K562 (cell line): Measurements from ENCODE around the gene PDCD1. TPM values are rescaled to one million over a fixed set of nuclear protein-coding genes. Genes with fewer than 3 reads are reported as not detected.
A peak's percentile ranks its signal among the peaks of the same experiment; 100 is the strongest.
"Not testable (repeated sequence)": the region's sequence is repeated elsewhere in the genome, so short reads cannot be mapped to it uniquely, and the experiment has no call there.

Source experiments
- ATAC-seq: fragments of 200-7000 bp; cut with Tn5 transposase; 3 replicates; pipeline ENCODE4 v1.9.1; 2020; ENCODE audit warnings: moderate library complexity
- BruUV-seq: library from RNA; stranded (reverse); fragments of 400-500 nt; replicated peaks from 2 replicates; lab custom pipeline; 2021; lab: Mats Ljungman, UMichigan
- CTCF ChIA-PET: fragments of 300-600 bp; formaldehyde crosslinking; extraction: SDS; loops from one replicate; lab custom pipeline; 2021; ENCODE audit warnings: low intra/inter-chr PET ratio; lab: Yijun Ruan, JAX
- POLR2A ChIA-PET: fragments of 300-600, 350-650 bp; sonication (Branson Sonifier 250); formaldehyde crosslinking; extraction: SDS; loops from one replicate; lab custom pipeline; 2021; ENCODE audit warnings: antibody characterized with exemption, inconsistent platforms; lab: Yijun Ruan, JAX
- DNase-seq, 4 experiments: peaks; one replicate each; pipeline versions ENCODE4 v3.0.0 to v3.0.0-alpha.2; 2011 to 2018; ENCODE audit warnings: low spot score in 3 of 4, mixed read lengths in 3 of 4; ENCODE audit errors: extremely low read depth in 1 of 4
- FAIRE-seq: peaks from 2 replicates; lab custom pipeline; 2011; peaks lifted over from hg19 to GRCh38; lab: Jason Lieb, UNC
- H2AFZ ChIP-seq: 2 replicates; pipeline ENCODE4 v1.6.0; 2011; ENCODE audit warnings: low read depth, low read length, control low read depth, inconsistent platforms
- H3K27ac ChIP-seq: fragments of 200-600 bp; 3 replicates; pipeline ENCODE4 v1.8.0; 2011; ENCODE audit warnings: low read depth, mild to moderate bottlenecking, control low read depth, inconsistent platforms, low read length, moderate library complexity, mixed read lengths; ENCODE audit errors: extremely low read depth
- H3K27me3 ChIP-seq, 2 experiments: fragments of 300-600 bp in 1 of 2; 2 replicates in 1 of 2; 3 replicates in 1 of 2; pipeline versions ENCODE4 v1.6.0 to v1.8.0; 2011; ENCODE audit warnings: inconsistent platforms in 2 of 2, low read length in 2 of 2, mild to moderate bottlenecking in 1 of 2, mixed read lengths in 1 of 2, moderate library complexity in 1 of 2; ENCODE audit not compliant: control insufficient read depth in 2 of 2, insufficient read depth in 2 of 2
- H3K36me3 ChIP-seq: fragments of 300-600 bp; 3 replicates; pipeline ENCODE4 v1.8.0; 2011; ENCODE audit warnings: mild to moderate bottlenecking, low read length, inconsistent platforms; ENCODE audit not compliant: control insufficient read depth, insufficient read depth
- H3K4me1 ChIP-seq, 2 experiments: fragments of 200-600 bp in 1 of 2; replicated peaks in 1 of 2; 2 replicates in 1 of 2; 3 replicates in 1 of 2; pipeline versions ENCODE4 v1.5.1 to v1.8.0; 2011; ENCODE audit warnings: inconsistent platforms in 2 of 2, low read length in 2 of 2, mild to moderate bottlenecking in 1 of 2, mixed read lengths in 1 of 2, moderate library complexity in 1 of 2; ENCODE audit not compliant: control insufficient read depth in 2 of 2, insufficient read depth in 2 of 2
- H3K4me2 ChIP-seq: 2 replicates; pipeline ENCODE4 v1.6.1; 2011; ENCODE audit warnings: low read length, control low read depth, inconsistent platforms, mixed read lengths; ENCODE audit not compliant: insufficient read depth
- H3K4me3 ChIP-seq: fragments of 200-600 bp; sonication (generic), shearing (Covaris generic); 2 replicates; pipeline ENCODE4 v1.5.1; 2016; ENCODE audit warnings: control low read depth, inconsistent platforms
- H3K79me2 ChIP-seq: fragments of 200-600 bp; 3 replicates; pipeline ENCODE4 v1.8.0; 2011; ENCODE audit warnings: low read length, inconsistent platforms; ENCODE audit not compliant: control insufficient read depth, insufficient read depth
- H3K9ac ChIP-seq, 2 experiments: 2 replicates each; pipeline versions ENCODE4 v1.6.0 to v1.6.1; 2011; ENCODE audit warnings: low read depth in 2 of 2, low read length in 2 of 2, control low read depth in 1 of 2, inconsistent platforms in 1 of 2, mild to moderate bottlenecking in 1 of 2, mixed read lengths in 1 of 2; ENCODE audit not compliant: insufficient read depth in 1 of 2
- H3K9me1 ChIP-seq: one replicate; pipeline ENCODE4 v1.6.0; 2011; ENCODE audit warnings: inconsistent platforms, mild to moderate bottlenecking, low read length, moderate library complexity; ENCODE audit not compliant: control insufficient read depth, insufficient read depth
- H3K9me3 ChIP-seq: replicated peaks from 2 replicates; pipeline ENCODE4 v1.5.1; 2011; ENCODE audit warnings: low read depth, low read length, inconsistent platforms; ENCODE audit not compliant: control insufficient read depth, insufficient read depth
- H4K20me1 ChIP-seq: replicated peaks from 2 replicates; pipeline ENCODE4 v1.6.1; 2011; ENCODE audit warnings: low read length, inconsistent platforms, mixed read lengths; ENCODE audit not compliant: control insufficient read depth, insufficient read depth
- ETV6 ChIP-seq, 3 experiments: fragments of 150-350 bp in 1 of 3; sonication (generic) in 1 of 3; formaldehyde crosslinking in 1 of 3; IDR thresholded peaks; 2 replicates each; pipeline versions ENCODE4 v1.6.1 to v1.8.0; 2014 to 2022; ENCODE audit warnings: borderline replicate concordance in 2 of 3, low read depth in 2 of 3, antibody characterized with exemption in 1 of 3, low read length in 1 of 3, mild to moderate bottlenecking in 1 of 3, missing genetic modification reagents in 1 of 3
- NCOA4 ChIP-seq: fragments of 450-650 bp; IDR thresholded peaks from 2 replicates; pipeline ENCODE4 v1.6.1; 2018; ENCODE audit warnings: mild to moderate bottlenecking; ENCODE audit not compliant: partially characterized antibody
- PREB ChIP-seq: sonication (generic); formaldehyde crosslinking; IDR thresholded peaks from 2 replicates; pipeline ENCODE4 v1.8.1; 2023; ENCODE audit warnings: mild to moderate bottlenecking, missing genetic modification reagents
- TAF9B ChIP-seq: fragments of 450-650 bp; IDR thresholded peaks from 2 replicates; pipeline ENCODE4 v1.6.1; 2018; ENCODE audit warnings: mild to moderate bottlenecking; ENCODE audit not compliant: partially characterized antibody
- TBP ChIP-seq: optimal IDR thresholded peaks from 2 replicates; pipeline ENCODE3; 2011; ENCODE audit warnings: low read depth, low read length, improper control_type of control experiment
- ZFX ChIP-seq: sonication (generic); formaldehyde crosslinking; IDR thresholded peaks from 2 replicates; pipeline ENCODE4 v1.8.0; 2022; ENCODE audit warnings: mild to moderate bottlenecking, missing genetic modification reagents, moderate library complexity
- ZNF143 ChIP-seq: sonication (generic); formaldehyde crosslinking; IDR thresholded peaks from 2 replicates; pipeline ENCODE4 v1.9.0; 2022; ENCODE audit warnings: mild to moderate bottlenecking, missing genetic modification reagents
- WGBS: fragments of 100-300 bp; shearing (Covaris generic); methylation state at CpG from one replicate; pipeline ENCODE4 v1.1.6; 2016; ENCODE audit warnings: low coverage, mixed read lengths; ENCODE audit not compliant: insufficient coverage; ENCODE audit errors: missing lambda C conversion rate; 5-methylcytosine and 5-hydroxymethylcytosine counted together
- in situ Hi-C: fragments of 300-500 bp; cut with MboI; formaldehyde crosslinking; loops from 4 replicates; pipeline ENCODE4 v1.15.0; 2018; ENCODE audit warnings: inconsistent platforms, mixed read lengths
- intact Hi-C: fragments of 100-400 bp; cut with micrococcal nuclease; formaldehyde crosslinking; loops from 2 replicates; pipeline ENCODE4 v1.14.2; 2022
- polyA plus RNA-seq, 8 experiments: library from polyadenylated mRNA; depleted of rRNA in 4 of 8; stranded (reverse) in 5 of 8; unstranded in 3 of 8; fragments of >200 nt; fragmentation: Nextera tagmentation in 2 of 8; fragmentation: Illumina TruSeq in 1 of 8; extraction: Ambion mirVana in 2 of 8; extraction: Trizol in 1 of 8; gene quantifications; 2 replicates each; pipeline versions ENCODE4 v1.2.1 to v1.2.3, GENCODE V29; 2011 to 2014; ENCODE audit warnings: inconsistent platforms in 1 of 8, missing spikeins in 1 of 8
- total RNA-seq, 7 experiments: library from RNA; depleted of rRNA in 6 of 7; stranded (reverse); fragments of >200 nt in 6 of 7; fragmentation: Illumina TruSeq in 2 of 7; extraction: Trizol in 2 of 7; gene quantifications; 2 replicates each; pipeline versions ENCODE4 v1.2.1 to v1.2.3, GENCODE V29; 2011 to 2021; ENCODE audit warnings: low replicate concordance in 1 of 7
- TF ChIP-seq, protein P1 (sequence below): sonication (generic); formaldehyde crosslinking; IDR thresholded peaks from 2 replicates; pipeline ENCODE4 v1.8.1; 2023; ENCODE audit warnings: mild to moderate bottlenecking, missing genetic modification reagents
- TF ChIP-seq, protein P2 (sequence below): fragments of 450-650 bp; IDR thresholded peaks from 2 replicates; pipeline ENCODE4 v1.6.1; 2018; ENCODE audit not compliant: partially characterized antibody

Gene PDCD1
- total and polyA plus RNA-seq, 9 of the 15 experiments (the other 6 are each of a cell fraction or from before 2014, with no cell fraction given) = 0.15 to 2.5 (median 1.0) TPM; not detected in 2

- TF ChIP-seq PREB (CRISPR knock-in tag) = no peak
- TF ChIP-seq TAF9B = no peak
- TF ChIP-seq ZFX (CRISPR knock-in tag) = peak; percentile 58; the same call in 1 of the 2 replicates
- no peak for TF ChIP-seq ETV6 (IDR thresholded peaks at IDR 0.05; ENCODE audit: borderline replicate concordance in 1 of 2, low read depth in 2 of 2, low read length in 1 of 2)
- no peak for TF ChIP-seq ETV6 (CRISPR knock-in tag; IDR thresholded peaks at IDR 0.05; ENCODE audit: borderline replicate concordance)
- TF ChIP-seq, protein P1, sequence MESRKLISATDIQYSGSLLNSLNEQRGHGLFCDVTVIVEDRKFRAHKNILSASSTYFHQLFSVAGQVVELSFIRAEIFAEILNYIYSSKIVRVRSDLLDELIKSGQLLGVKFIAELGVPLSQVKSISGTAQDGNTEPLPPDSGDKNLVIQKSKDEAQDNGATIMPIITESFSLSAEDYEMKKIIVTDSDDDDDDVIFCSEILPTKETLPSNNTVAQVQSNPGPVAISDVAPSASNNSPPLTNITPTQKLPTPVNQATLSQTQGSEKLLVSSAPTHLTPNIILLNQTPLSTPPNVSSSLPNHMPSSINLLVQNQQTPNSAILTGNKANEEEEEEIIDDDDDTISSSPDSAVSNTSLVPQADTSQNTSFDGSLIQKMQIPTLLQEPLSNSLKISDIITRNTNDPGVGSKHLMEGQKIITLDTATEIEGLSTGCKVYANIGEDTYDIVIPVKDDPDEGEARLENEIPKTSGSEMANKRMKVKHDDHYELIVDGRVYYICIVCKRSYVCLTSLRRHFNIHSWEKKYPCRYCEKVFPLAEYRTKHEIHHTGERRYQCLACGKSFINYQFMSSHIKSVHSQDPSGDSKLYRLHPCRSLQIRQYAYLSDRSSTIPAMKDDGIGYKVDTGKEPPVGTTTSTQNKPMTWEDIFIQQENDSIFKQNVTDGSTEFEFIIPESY (CRISPR knock-in tag) = peak; percentile 43; the same call in 1 of the 2 replicates
- no peak for TF ChIP-seq ZNF143 (CRISPR knock-in tag)
- no peak for TF ChIP-seq NCOA4
- TF ChIP-seq, protein P2, sequence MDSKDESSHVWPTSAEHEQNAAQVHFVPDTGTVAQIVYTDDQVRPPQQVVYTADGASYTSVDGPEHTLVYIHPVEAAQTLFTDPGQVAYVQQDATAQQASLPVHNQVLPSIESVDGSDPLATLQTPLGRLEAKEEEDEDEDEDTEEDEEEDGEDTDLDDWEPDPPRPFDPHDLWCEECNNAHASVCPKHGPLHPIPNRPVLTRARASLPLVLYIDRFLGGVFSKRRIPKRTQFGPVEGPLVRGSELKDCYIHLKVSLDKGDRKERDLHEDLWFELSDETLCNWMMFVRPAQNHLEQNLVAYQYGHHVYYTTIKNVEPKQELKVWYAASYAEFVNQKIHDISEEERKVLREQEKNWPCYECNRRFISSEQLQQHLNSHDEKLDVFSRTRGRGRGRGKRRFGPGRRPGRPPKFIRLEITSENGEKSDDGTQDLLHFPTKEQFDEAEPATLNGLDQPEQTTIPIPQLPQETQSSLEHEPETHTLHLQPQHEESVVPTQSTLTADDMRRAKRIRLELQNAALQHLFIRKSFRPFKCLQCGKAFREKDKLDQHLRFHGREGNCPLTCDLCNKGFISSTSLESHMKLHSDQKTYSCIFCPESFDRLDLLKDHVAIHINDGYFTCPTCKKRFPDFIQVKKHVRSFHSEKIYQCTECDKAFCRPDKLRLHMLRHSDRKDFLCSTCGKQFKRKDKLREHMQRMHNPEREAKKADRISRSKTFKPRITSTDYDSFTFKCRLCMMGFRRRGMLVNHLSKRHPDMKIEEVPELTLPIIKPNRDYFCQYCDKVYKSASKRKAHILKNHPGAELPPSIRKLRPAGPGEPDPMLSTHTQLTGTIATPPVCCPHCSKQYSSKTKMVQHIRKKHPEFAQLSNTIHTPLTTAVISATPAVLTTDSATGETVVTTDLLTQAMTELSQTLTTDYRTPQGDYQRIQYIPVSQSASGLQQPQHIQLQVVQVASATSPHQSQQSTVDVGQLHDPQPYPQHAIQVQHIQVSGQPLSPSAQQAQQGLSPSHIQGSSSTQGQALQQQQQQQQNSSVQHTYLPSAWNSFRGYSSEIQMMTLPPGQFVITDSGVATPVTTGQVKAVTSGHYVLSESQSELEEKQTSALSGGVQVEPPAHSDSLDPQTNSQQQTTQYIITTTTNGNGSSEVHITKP = no peak
- peak; percentile 14 for TF ChIP-seq TBP
These were observed 56.9 kb downstream of the PDCD1 start (continued) for GRCh38 chr2:241801611-241802420.

GRCh38 chr2:241800198-241800903, 58.3 kb downstream of the PDCD1 start:
- H3K9ac ChIP-seq, H3K79me2 ChIP-seq, H3K4me2 ChIP-seq, intact Hi-C loops, CTCF ChIA-PET, H3K9me3 ChIP-seq, H3K9me1 ChIP-seq, H3K27me3 ChIP-seq, in situ Hi-C loops, H3K4me3 ChIP-seq, ATAC-seq, DNase-seq, BruUV-seq, FAIRE-seq, H4K20me1 ChIP-seq, H3K36me3 ChIP-seq, H3K27ac ChIP-seq, H2AFZ ChIP-seq: not testable (repeated sequence)
- H3K4me1 ChIP-seq = peaks cover 16 to 84% of the 10 kb centered on the region in 2 experiments
- POLR2A ChIA-PET = interaction anchor here (0.7 kb wide), 1 partner anchor 332 kb away, joined by 3 read pairs; no protein-coding TSS in a partner anchor
- WGBS = 73% methylated on average over 18 of the region's 35 CpGs
